Measurements from ENCODE around the gene AKAP9. TPM values are rescaled to one million over a fixed set of nuclear protein-coding genes. Genes with fewer than 3 reads are reported as not detected.
"Not testable (repeated sequence)": the region's sequence is repeated elsewhere in the genome, so short reads cannot be mapped to it uniquely, and the experiment has no call there.

The AKAP9 gene
- polyA plus RNA-seq, 3 donors from 2014 or later: 8.1 to 38.1 (median 10.5) TPM

DNA sequence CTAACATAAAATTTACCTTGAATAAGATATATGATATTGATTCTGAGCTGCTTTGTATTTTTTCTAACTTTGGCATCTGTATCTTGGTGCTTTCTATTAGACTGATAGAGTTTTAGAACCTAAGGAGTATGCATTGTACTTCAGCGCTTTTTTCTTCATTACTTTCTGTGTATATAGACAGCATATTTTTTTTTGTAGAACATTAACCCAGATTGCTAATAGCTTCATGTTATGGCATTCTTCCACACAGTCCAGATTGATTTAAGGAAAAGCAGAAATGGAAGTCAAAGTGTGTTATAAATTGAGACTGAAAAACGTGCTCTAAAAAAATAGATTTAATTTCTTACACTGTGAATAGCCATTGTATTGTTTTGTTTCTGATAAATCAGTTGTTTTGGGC lies 15.8 kb downstream of the AKAP9 start:
- not testable (repeated sequence) for H3K4me3 Mint-ChIP-seq; H3K27ac Mint-ChIP-seq; DNase-seq; H3K36me3 Mint-ChIP-seq; H3K9me3 Mint-ChIP-seq; H3K27me3 Mint-ChIP-seq (ENCODE audit: low read depth in 3 of 3)
- H3K4me1 Mint-ChIP-seq: peaks cover 11 to 62% of the 10 kb centered on the region in 2 donors

- H3K27me3 Mint-ChIP-seq (ENCODE audit: low read depth in 3 of 3): peaks cover 0 to 1% (median 0%) of the 10 kb centered on the region in 3 donors
- peaks cover 9 to 55% of the 10 kb centered on the region in 2 donors for H3K4me1 Mint-ChIP-seq
- no peaks in the 10 kb centered on the region for H3K9me3 Mint-ChIP-seq
- no peak overlapping the region for H3K27ac Mint-ChIP-seq
- no peak overlapping the region for H3K4me3 Mint-ChIP-seq
- DNase-seq: no peak
- peaks cover 0 to 3% (median 0%) of the 10 kb centered on the region in 3 donors for H3K36me3 Mint-ChIP-seq
Observed at GRCh38 chr7:91957232-91957631, 16.6 kb downstream of the AKAP9 start.

DNA sequence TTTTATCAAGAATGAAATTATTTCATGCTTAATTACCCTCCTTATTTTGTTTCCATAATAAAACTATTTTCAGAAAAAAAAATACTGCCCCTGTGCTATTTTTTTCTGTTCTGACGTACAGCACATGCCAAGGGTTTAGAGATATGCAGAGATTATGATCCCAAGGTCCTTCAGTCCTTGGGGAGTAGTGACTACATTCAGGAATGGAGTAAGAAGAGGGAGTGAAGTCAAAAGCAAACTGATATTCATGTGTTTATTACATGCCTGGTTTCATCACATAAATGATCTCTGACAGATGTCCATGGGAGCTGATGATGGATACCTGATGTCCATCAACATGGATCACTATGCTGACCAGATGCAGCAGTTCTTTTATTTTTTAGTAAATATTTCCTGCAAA lies 17.2 kb downstream of the AKAP9 start:
- H3K4me1 Mint-ChIP-seq: peaks cover 9 to 49% of the 10 kb centered on the region in 2 donors
- peaks cover 0 to 3% (median 0%) of the 10 kb centered on the region in 3 donors for H3K36me3 Mint-ChIP-seq
- no peak for DNase-seq
- H3K27me3 Mint-ChIP-seq (ENCODE audit: low read depth in 3 of 3): peaks cover 0 to 1% (median 0%) of the 10 kb centered on the region in 3 donors
- no peak overlapping the region for H3K27ac Mint-ChIP-seq
- H3K9me3 Mint-ChIP-seq: no peaks in the 10 kb centered on the region
- no peak overlapping the region for H3K4me3 Mint-ChIP-seq

GRCh38 chr7:91959023-91959422 lies 18.4 kb downstream of the AKAP9 start:
- no peak for DNase-seq
- Mint-ChIP-seq H3K4me3 (no peak overlapping the region), H3K27me3 (ENCODE audit: low read depth in 3 of 3) (no peaks in the 10 kb centered on the region), H3K27ac (no peak overlapping the region), H3K36me3 (peaks cover 0 to 3% (median 0%) of the 10 kb centered on the region in 3 donors), H3K9me3 (no peaks in the 10 kb centered on the region), H3K4me1 (peaks cover 8 to 37% of the 10 kb centered on the region in 2 donors)

GRCh38 chr7:91961816-91962215 lies 21.2 kb downstream of the AKAP9 start:
- Mint-ChIP-seq H3K4me1 (peaks cover 14 to 43% of the 10 kb centered on the region in 2 donors), H3K9me3 (no peaks in the 10 kb centered on the region), H3K27me3 (ENCODE audit: low read depth in 3 of 3) (no peaks in the 10 kb centered on the region), H3K36me3 (peaks cover 0 to 3% (median 0%) of the 10 kb centered on the region in 3 donors), H3K4me3 (no peak overlapping the region), H3K27ac (no peak overlapping the region)
- DNase-seq: no peak

DNA sequence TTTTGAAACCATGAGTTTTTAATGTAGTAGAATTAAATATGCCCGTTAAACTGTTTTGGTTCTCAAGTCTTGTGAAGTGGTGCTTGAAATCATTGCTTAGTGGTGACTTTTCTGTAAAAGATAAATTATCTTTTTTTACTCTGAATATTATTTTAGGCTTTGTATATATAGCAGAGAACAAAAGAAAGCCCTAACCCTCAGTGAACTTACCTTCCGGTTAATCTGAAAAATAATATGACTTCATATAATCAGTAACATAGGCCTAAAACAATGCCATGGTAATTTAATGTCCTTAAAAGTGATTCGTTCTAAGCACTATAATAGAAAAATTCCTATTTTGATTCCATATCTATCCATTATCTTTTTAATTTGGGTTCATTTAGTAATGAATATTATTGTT lies 21.8 kb downstream of the AKAP9 start:
- H3K4me1 Mint-ChIP-seq: peaks cover 17 to 46% of the 10 kb centered on the region in 2 donors
- H3K9me3 Mint-ChIP-seq: no peaks in the 10 kb centered on the region

DNA sequence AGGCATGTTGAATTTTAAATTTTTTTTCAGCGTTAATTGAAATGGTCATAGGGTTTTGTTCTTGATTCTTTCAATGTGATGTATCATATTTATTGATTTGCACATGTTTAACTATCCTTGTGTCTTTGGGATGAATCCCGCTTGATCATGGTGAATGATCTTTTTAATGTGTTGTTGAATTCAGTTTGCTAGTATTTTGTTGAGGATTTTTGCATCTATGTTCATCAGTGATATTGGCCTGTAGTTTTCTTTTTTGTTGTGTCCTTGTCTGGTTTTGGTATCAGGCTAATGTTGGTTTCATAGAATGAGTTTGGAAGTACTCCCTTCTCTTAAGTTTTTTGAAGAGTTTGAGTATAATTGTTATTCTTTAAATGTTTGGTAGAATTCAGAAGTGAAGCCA lies 26.9 kb downstream of the AKAP9 start:
- not testable (repeated sequence) for H3K27ac Mint-ChIP-seq; DNase-seq; H3K27me3 Mint-ChIP-seq (ENCODE audit: low read depth in 3 of 3); H3K36me3 Mint-ChIP-seq; H3K4me3 Mint-ChIP-seq; H3K9me3 Mint-ChIP-seq
- peaks cover 42 to 66% of the 10 kb centered on the region in 2 donors for H3K4me1 Mint-ChIP-seq

More for the DNA sequence above, 21.8 kb downstream of the AKAP9 start:
- no peak overlapping the region for H3K27ac Mint-ChIP-seq
- no peaks in the 10 kb centered on the region for H3K27me3 Mint-ChIP-seq (ENCODE audit: low read depth in 3 of 3)
- no peak overlapping the region for H3K4me3 Mint-ChIP-seq
- DNase-seq: no peak
- peaks cover 0 to 3% (median 0%) of the 10 kb centered on the region in 3 donors for H3K36me3 Mint-ChIP-seq

DNA sequence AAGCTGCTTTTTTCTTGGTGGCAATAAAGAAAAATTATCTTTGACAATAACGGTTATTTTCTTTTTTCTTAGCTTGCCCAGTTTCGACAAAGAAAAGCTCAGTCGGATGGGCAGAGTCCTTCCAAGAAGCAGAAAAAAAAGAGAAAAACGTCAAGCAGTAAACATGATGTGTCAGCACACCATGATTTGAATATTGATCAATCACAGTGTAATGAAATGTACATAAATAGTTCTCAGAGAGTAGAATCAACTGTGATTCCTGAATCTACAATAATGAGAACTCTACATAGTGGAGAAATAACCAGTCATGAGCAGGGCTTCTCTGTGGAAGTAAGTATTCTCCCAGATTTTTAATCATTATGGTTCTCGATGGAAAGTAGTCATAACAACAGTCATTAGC lies 33.0 kb downstream of the AKAP9 start:
- Mint-ChIP-seq H3K36me3 (peaks cover 7 to 11% (median 9%) of the 10 kb centered on the region in 3 donors), H3K4me3 (no peak overlapping the region), H3K27ac (no peak overlapping the region), H3K4me1 (peaks cover 20 to 34% of the 10 kb centered on the region in 2 donors), H3K9me3 (no peaks in the 10 kb centered on the region), H3K27me3 (ENCODE audit: low read depth in 3 of 3) (no peaks in the 10 kb centered on the region)
- DNase-seq: no peak

GRCh38 chr7:91974066-91974465 lies 33.4 kb downstream of the AKAP9 start:
- H3K27ac Mint-ChIP-seq: no peak overlapping the region
- peaks cover 7 to 11% (median 9%) of the 10 kb centered on the region in 3 donors for H3K36me3 Mint-ChIP-seq
- no peaks in the 10 kb centered on the region for H3K9me3 Mint-ChIP-seq
- H3K4me1 Mint-ChIP-seq: peaks cover 19 to 32% of the 10 kb centered on the region in 2 donors
- no peaks in the 10 kb centered on the region for H3K27me3 Mint-ChIP-seq (ENCODE audit: low read depth in 3 of 3)
- no peak for DNase-seq
- no peak overlapping the region for H3K4me3 Mint-ChIP-seq

DNA sequence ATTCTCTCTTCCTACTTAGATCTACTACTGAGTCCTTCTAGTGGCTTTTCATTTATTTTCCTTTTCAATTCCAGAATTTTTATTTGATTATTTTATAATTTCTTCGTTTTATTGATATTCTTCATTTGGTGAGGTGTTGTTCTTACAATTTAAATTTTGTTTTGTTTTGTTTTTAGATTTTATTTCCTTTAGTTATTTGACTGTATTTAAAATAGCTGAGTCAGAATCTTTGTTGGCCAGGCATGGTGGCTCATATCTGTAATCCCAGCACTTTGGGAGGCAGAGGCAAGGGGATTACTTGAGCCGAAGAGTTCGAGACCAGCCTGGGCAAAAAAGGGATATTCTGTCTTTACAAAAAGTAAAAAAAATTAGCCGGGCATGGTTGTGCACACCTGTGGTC lies 36.1 kb downstream of the AKAP9 start:
- H3K27me3 Mint-ChIP-seq (ENCODE audit: low read depth in 3 of 3): no peaks in the 10 kb centered on the region
- DNase-seq: no peak
- no peak overlapping the region for H3K4me3 Mint-ChIP-seq
- no peak overlapping the region for H3K27ac Mint-ChIP-seq
- H3K4me1 Mint-ChIP-seq: peaks cover 6 to 8% of the 10 kb centered on the region in 2 donors
- no peaks in the 10 kb centered on the region for H3K9me3 Mint-ChIP-seq
- peaks cover 7 to 11% (median 9%) of the 10 kb centered on the region in 3 donors for H3K36me3 Mint-ChIP-seq

DNA sequence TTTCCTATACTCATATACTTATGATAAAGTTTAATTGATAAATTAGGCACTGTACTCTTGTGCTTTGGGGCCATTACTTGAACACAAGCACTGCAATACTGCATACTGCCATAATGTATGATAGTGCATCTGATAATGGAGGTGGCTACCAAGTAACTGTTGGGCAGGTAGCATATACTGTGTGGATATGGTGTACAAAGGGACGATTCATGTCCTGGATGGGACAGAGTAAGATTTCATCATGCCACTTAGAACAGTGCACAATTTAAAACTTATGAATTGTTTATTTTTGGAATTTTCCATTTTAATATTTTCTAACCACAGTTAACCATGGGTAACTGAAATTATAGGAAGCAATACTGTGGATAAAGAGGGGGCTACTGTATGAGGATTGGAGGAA lies 38.9 kb downstream of the AKAP9 start:
- no peak overlapping the region for H3K4me3 Mint-ChIP-seq
- no peak for DNase-seq
- peaks cover 0 to 2% (median 0%) of the 10 kb centered on the region in 6 donors for H3K9me3 Mint-ChIP-seq
- no peaks in the 10 kb centered on the region for H3K27me3 Mint-ChIP-seq (ENCODE audit: low read depth in 3 of 3)
- H3K27ac Mint-ChIP-seq: no peak overlapping the region
- H3K4me1 Mint-ChIP-seq: peaks cover 12 to 16% of the 10 kb centered on the region in 2 donors
- peaks cover 14 to 20% (median 18%) of the 10 kb centered on the region in 3 donors for H3K36me3 Mint-ChIP-seq

DNA sequence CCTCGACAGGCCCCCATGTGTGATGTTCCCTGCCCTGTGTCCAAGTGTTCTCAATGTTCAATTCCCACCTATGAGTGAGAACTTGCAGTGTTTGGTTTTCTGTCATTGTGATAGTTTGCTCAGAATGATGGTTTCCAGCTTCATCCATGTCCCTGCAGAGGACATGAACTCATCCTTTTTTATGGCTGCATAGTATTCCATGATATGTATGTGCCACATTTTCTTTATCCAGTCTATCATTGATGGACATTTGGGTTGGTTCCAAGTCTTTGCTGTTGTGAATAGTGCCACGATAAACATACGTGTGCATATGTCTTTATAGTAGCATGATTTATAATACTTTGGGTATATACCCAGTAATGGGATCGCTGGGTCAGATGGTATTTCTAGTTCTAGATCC lies 41.7 kb downstream of the AKAP9 start:
- H3K4me3 Mint-ChIP-seq; H3K27ac Mint-ChIP-seq; H3K27me3 Mint-ChIP-seq (ENCODE audit: low read depth in 3 of 3); H3K9me3 Mint-ChIP-seq; DNase-seq: not testable (repeated sequence)
- H3K36me3 Mint-ChIP-seq: peaks cover 14 to 19% (median 15%) of the 10 kb centered on the region in 3 donors
- peaks cover 18 to 26% of the 10 kb centered on the region in 2 donors for H3K4me1 Mint-ChIP-seq

DNA sequence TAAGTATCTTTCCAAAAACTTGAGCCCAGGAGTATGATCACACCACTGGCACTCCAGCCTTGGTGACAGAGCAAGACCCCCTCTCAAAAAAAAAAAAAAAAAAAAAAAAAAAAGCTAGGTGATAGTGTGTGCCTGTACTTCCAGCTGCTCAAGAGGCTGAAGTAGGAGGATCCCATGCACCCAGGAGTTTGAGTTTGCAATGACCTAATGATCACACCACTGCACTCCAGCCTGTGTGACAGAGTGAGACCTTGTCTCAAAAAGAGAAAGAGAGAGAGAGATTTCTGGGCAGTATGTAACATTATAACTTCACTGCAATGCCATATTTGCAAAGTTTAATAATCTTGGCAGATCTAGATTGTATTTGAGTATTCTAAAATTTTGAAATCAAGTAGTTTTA lies 47.6 kb downstream of the AKAP9 start:
- Mint-ChIP-seq H3K36me3 (peaks cover 5 to 12% (median 11%) of the 10 kb centered on the region in 3 donors), H3K27ac (no peak overlapping the region), H3K4me3 (no peak overlapping the region), H3K9me3 (no peaks in the 10 kb centered on the region), H3K4me1 (peaks cover 20 to 23% of the 10 kb centered on the region in 2 donors), H3K27me3 (ENCODE audit: low read depth in 3 of 3) (no peaks in the 10 kb centered on the region)
- no peak for DNase-seq

DNA sequence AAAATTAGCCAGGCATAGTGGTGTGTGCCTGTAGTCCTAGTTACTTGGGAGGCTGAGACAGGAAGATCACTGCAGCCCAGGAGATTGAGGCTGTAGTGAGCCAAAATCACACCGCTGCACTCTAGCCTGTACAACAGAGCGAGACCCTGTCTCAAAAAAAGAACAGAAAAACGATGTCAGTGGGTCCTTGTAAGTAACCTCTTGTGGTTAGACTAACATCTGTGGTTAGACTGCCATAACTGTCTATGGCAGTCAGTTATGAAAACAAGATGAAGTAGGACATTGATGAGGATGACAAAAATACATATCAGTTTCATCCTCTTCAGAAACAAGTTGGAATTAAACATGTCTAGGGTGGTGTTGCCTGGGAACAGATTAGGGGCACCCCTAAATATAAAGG lies 53.3 kb downstream of the AKAP9 start:
- Mint-ChIP-seq H3K36me3 (peaks cover 21 to 42% (median 25%) of the 10 kb centered on the region in 3 donors), H3K4me3 (no peak overlapping the region), H3K27me3 (ENCODE audit: low read depth in 3 of 3) (no peaks in the 10 kb centered on the region), H3K9me3 (no peaks in the 10 kb centered on the region), H3K27ac (no peak overlapping the region), H3K4me1 (peaks cover 0 to 3% of the 10 kb centered on the region in 2 donors)
- no peak for DNase-seq

- Mint-ChIP-seq H3K9me3 (no peaks in the 10 kb centered on the region), H3K36me3 (peaks cover 23 to 52% (median 28%) of the 10 kb centered on the region in 3 donors), H3K27ac (peak overlapping the region in 1 of 6 donors; percentile 16), H3K27me3 (ENCODE audit: low read depth in 3 of 3) (no peaks in the 10 kb centered on the region), H3K4me1 (peaks cover 0 to 3% of the 10 kb centered on the region in 2 donors), H3K4me3 (no peak overlapping the region)
- no peak for DNase-seq
Observed at GRCh38 chr7:91995391-91996105, 54.9 kb downstream of the AKAP9 start.
